Brain pericyte (primary cell): ENCODE results near the gene STK10.
"Not testable (repeated sequence)": the region's sequence is repeated elsewhere in the genome, so short reads cannot be mapped to it uniquely, and the experiment has no call there.

Experiments
- DNase-seq: peaks from one replicate; pipeline ENCODE4 v3.0.0-alpha.2; 2012; ENCODE audit warnings: low read depth, low spot score

The STK10 gene

DNA sequence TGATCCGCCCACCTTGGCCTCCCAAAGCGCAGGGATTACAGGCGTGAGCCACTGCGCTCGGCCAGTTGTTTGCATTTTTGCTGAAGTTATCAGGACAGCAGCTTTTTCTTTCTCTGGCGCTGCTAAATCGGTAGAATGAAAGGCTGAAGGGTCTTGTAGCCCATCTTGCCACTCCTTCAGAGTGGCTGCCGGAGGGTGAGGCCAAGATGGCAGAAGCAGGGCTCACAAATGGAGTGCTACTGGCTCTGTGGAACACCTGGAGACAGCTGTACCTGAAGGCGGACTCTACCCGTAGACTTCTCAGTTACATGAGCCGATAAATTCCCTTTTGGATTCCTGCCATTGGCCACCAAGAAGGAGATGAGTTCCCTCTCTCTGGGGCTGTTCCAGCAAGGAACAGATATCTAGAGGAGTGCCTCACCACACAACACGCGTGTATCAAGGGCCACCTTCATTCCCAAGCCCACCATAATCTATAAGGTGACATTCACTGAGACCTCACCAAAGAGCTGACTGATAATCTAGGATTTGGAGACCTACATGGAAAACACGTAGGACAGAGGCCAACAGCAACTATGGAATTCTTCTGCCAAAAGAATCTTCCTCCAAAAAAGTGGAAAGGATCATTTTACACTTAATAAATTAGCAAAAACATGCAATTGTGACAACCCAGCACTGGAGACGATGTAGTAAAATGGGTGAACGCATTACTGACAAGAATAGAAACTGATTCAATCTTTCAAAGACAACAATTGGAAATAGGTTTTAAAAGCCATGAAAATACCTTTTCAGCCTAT, 21.8 kb downstream of the STK10 start:
- DNase-seq = no peak

GRCh38 chr5:172165465-172165864, 22.6 kb downstream of the STK10 start:
- no peak for DNase-seq

DNA sequence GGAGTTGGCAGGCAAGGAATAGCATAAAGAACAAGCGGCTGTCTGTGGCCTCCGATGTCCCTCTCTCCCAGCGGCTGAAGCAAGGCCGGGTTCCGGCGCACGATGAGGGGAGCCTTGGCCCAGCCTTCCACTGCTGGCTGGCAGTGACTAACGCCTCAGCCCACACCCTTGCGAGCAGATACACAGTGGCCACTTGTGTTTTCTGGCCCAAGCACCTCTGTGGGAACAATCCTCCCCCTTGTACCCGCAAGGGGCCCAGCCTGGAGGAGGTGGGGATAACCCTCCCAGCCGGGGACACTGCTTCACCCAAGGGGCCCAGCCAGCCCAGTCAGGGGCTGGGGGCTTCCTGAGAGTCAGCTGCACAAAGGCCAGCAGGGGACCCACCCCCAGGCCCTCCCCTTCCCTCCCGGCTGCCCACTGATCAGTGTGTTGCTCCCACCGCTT, 23.2 kb downstream of the STK10 start:
- no peak for DNase-seq

DNA sequence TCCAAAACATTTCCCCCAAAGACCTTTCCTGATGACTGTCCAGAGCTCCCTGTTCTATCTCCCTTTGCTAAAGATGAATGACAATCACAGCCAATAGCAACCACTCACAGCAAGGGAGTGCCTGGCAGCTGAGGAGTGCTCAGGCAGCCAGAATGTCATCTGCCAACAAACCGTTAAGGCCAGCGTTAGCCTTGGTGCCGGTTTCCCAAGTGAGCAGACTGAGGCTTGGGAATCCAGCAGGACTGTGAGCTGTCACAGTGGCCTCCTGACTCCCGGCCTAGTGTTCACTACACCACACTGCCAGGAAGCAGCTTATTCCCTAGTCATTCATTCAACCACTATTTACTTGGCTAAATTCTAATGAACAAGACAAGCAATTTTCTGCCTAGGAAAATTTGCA, 24.7 kb downstream of the STK10 start:
- no peak for DNase-seq

DNA sequence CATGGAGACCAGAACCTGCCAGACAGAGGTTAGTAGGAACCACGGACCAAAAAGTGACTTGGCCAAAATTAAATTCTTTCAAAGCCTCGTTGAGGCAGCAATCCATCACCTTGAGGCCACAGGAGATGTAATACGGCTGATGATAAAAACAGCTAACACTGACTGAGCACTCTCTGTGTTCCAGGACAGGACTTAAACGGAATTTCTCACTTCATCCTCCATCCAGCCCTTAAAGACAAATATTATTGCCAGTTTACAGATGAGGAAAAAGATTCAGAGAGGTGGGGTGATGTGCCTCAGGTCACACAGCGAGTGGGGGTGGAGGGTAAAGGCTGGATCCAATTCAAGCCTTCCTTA, 25.1 kb downstream of the STK10 start:
- DNase-seq = no peak

DNA sequence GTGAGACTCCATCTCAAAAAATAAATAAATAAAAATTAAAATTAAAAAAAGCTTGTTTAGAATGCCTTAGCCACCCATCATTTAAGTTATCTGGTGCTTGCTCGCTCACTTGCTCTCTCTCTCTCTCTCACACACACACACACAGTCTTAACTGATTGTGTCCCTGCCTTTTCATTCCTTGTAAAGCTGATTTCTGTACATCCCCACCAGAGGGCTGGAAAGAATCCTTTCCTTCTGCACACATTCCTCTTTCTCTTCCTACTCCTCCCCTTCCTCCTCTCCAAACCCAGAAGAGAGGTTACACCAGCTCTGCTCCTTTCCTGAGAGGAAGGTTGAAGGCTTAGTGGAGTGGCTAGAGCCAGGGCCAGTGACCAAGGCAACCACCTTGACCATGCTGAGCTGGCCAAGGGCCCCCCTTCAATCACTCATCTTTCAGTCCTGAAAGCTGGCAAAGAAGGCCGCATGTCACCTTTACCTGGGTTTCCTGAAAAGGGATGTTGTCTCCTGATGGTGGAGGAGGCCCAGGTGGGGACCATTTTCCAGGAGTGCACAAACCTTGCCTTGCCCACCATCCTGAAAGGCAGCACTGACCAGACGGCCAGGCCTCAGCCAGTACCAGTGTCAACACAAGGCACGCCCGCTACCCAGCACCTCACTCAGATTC, 25.6 kb downstream of the STK10 start:
- no peak for DNase-seq

DNA sequence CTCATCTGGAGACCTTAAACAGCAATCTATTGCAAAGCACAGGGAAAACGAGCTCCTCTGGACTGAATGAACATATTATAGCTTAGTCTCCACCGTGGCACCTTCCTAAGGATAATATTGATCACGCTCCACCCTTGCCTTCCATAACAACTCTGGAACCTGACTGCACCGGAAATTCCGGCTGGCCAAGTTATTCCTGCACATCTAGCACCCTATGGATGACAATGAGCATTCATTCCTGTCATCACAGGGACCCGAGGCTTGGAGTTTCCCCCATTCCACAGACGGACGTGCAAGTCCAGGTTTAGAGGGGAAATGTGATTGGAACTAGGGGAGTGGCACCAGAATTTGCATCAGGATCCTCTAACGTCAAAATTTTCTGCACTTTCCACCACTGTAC, 27.5 kb downstream of the STK10 start:
- DNase-seq = no peak

- DNase-seq = no peak
Measured at GRCh38 chr5:172159016-172159415, 29.0 kb downstream of the STK10 start.

DNA sequence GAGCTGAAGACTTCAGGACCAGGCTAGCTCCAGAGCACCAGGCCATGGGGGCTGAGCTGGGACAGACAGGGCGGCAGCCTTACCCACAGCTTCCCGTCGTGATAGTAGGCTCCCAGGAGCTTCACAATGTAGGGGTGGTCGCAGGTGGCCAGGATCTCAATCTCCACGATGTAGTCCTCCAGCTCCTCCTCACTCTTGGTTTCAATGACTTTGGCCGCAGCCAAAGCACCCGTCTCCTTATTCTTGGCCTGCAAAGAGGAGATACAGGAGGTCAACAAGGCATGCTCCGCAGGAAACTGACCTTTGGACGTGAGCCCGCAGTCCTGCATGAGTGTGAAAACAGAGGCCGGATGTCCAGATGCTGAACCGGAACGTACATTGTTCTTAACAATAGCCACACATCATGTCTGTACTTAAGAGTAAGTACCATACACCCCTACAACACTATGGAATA, 31.5 kb downstream of the STK10 start:
- no peak for DNase-seq

- DNase-seq = not testable (repeated sequence)
Measured at GRCh38 chr5:172155101-172155500, 32.9 kb downstream of the STK10 start.

DNA sequence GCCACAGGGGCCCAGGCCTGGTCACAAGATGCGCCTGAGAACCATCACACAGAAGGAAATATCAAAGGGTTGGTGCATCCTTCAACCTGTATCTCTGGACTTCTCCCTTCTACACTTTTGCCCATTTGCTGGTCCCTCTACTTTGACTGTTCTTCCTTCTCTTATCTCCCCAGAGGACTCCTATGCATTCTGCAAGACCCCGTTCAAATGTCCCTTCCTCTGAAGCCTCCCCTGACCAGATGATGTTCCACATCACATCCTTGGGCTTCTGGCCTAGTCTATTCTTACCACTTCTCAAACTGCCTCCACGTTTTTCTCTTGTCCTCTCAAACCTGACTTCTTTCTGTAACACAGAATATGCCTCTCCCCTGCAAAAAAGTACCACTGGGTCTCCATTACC, 34.3 kb downstream of the STK10 start:
- DNase-seq = no peak

DNA sequence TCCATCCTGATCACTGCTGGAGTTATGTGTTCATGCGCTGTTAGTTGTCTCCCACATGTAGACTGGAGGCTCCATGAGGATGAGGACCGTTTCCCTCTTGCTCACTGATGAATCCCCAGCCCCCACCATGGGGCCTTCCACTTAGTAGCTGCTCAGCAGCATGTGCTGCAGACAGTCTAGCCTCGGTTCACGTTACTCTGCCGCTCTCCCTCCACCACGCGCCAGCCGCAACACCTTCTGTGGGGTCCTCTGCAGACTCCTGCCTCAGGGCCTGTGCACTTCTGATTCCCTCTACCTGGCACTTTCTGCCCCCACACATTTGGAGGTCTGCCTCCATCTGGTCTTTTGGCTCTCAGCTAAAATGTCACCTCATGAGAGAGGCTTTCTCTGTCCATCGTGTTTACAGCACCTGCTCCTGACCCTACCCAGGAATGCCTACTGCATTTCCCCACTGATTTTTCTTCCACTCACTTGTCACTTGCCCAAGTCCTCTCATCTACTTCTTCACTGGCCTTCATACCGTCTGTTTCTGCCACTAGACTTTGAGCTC, 36.3 kb downstream of the STK10 start:
- no peak for DNase-seq

DNA sequence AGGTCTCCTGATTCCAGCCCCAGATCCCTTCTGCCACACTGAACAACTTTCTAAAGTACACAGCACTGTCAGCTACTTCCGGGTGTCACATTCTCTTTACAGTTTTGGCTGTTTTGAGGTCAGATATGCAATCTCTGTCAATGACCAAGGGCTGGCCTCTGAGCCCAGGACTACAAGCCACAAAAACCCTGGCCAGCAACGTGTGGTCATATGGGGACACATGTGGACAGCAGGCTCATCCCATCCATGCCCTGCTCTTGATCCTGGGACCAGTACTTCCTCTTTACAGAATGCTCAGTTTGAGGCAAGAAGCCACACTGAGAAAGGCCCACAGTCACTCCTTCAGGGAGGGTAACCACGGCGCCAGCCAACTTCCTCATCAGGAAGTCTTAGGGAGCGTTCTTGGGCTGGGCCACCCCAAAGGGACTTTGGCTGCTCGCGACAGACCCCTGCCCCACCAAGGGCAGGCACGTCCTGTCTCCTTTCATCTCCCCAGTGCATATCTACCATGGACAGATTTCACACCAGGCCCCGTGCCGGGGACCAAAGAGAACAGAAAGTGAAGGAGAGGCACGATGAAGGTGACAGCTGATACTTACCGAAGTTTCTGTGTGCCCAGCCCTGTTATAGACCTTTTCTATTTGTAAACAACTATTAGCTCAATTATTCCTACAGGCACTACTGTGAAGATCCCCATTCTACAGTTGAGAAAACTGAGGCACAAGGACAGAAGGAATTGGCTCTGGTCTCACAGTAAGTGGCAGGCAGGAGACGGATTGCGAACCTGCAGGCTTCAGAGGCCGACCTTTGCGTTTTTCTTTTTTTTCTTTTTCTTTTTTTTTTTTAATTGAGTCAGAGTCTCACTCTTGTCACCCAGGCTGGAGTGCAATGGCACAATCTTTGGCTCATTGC, 37.3 kb downstream of the STK10 start:
- no peak for DNase-seq

- not testable (repeated sequence) for DNase-seq
Measured at GRCh38 chr5:172149481-172149880, 38.5 kb downstream of the STK10 start.

- DNase-seq = no peak
Measured at GRCh38 chr5:172149073-172149472, 39.0 kb downstream of the STK10 start.

GRCh38 chr5:172148381-172148780, 39.6 kb downstream of the STK10 start:
- no peak for DNase-seq

- no peak for DNase-seq
Measured at GRCh38 chr5:172147857-172148256, 40.2 kb downstream of the STK10 start.

GRCh38 chr5:172146748-172147092, 41.3 kb downstream of the STK10 start:
- no peak for DNase-seq

GRCh38 chr5:172145870-172146747, 41.9 kb downstream of the STK10 start:
- DNase-seq = no peak

DNA sequence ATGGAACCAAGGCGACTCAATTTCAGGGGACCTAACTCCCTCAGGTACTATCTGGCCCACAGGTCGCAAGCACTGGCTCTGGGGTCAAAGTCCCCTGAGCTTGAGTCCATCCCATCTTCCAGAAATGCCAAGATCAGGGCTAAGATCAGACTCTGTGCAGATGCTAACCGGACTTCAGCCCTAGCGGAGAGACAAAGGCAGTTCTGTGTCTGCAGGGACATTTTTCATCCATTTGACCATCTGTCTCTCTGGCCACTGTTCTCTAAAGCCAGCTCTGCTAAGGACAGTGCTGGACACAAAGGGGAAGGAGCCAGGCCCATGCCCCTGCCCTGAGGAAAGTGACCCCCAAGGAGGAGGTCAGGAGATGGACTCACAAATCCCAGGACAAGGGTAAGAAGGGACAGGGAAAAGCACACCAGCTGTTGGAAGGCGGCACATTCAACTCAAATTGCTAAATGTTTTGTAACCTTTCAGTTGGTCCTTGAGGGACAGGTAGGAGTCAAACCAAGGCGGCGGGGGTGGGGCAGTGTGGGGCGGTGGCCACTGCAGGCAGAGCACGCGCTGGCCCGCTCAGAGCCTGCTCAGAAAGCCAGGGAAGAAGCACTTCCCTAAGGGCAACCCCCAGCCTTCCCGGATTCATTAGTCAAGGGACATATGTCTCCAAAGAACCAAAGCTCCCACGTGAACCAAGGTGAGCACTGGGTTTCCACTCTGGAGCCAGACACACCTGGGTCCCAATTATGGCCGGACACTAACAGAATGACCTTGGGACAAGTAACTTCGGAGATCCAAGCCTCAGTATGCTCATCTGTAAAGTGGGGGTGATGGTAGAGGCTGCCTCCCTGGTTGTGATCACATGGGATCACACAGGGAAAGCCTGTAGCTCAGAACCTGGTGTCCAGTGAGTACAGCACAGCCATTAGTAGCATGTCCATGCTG, 42.8 kb downstream of the STK10 start:
- no peak for DNase-seq
